ENCODE data around the gene PTCRA. TPM values are rescaled to one million over a fixed set of nuclear protein-coding genes. Genes with fewer than 3 reads are reported as not detected.
"Not testable (repeated sequence)": the region's sequence is repeated elsewhere in the genome, so short reads cannot be mapped to it uniquely, and the experiment has no call there.

PTCRA gene
- polyA plus RNA-seq, 1 experiment = not detected

- CTCF ChIA-PET = interaction anchor here (0.6 to 3.9 kb wide), 7 partner anchors 141 to 441 kb away, joined by 3 to 32 read pairs (median 3); no protein-coding TSS in a partner anchor
- POLR2A ChIA-PET = interaction anchor here (0.6 kb wide), 1 partner anchor 155 kb away, joined by 3 read pairs; no protein-coding TSS in a partner anchor
- peak within 1 kb of the TSS; percentile 82 for H3K4me3 ChIP-seq (ENCODE audit: low read depth, low read length)
- TF ChIP-seq CTCF (IDR thresholded peaks at IDR 0.05; ENCODE audit: insufficient read depth, low read depth, low read length) = no peak
- DNase-seq (ENCODE audit: low read depth) = peak; percentile 47
- H3K27me3 ChIP-seq (ENCODE audit: control insufficient read depth, insufficient read depth, low read length) = no peaks in the 10 kb centered on the region
- peaks cover 8% of the 10 kb centered on the region for H3K36me3 ChIP-seq (ENCODE audit: control insufficient read depth, insufficient read depth, low read length)
These were observed 36.2 kb upstream of the PTCRA start, which contains the start of gene RPL7L1 for GRCh38 chr6:42879372-42880239. Gene RPL7L1, plus strand, starts transcription at chr6:42879616. Its CDS starts 295 bp downstream, at chr6:42879911.

GRCh38 chr6:42880240-42880817, 35.5 kb upstream of the PTCRA start:
- POLR2A ChIA-PET; H3K27me3 ChIP-seq (ENCODE audit: control insufficient read depth, insufficient read depth, low read length); DNase-seq (ENCODE audit: low read depth): not testable (repeated sequence)
- Histone ChIP-seq H3K4me3 (ENCODE audit: low read depth, low read length) (peak overlapping the region; percentile 82), H3K36me3 (ENCODE audit: control insufficient read depth, insufficient read depth, low read length) (peaks cover 12% of the 10 kb centered on the region)
- CTCF ChIA-PET = interaction anchor here (1.5 to 3.9 kb wide), 3 partner anchors 9 to 219 kb away, joined by 3 to 32 read pairs (median 8); no protein-coding TSS in a partner anchor

GRCh38 chr6:42880871-42881270, 35.0 kb upstream of the PTCRA start:
- Histone ChIP-seq H3K4me3 (ENCODE audit: low read depth, low read length) (peak overlapping the region; percentile 82), H3K36me3 (ENCODE audit: control insufficient read depth, insufficient read depth, low read length) (peaks cover 12% of the 10 kb centered on the region)
- DNase-seq (ENCODE audit: low read depth); POLR2A ChIA-PET; H3K27me3 ChIP-seq (ENCODE audit: control insufficient read depth, insufficient read depth, low read length): not testable (repeated sequence)
- CTCF ChIA-PET = interaction anchor here (1.5 to 2.0 kb wide), 2 partner anchors 9 to 19 kb away, joined by 3 to 8 read pairs; no protein-coding TSS in a partner anchor

GRCh38 chr6:42885702-42886101, 30.2 kb upstream of the PTCRA start:
- Histone ChIP-seq H3K36me3 (ENCODE audit: control insufficient read depth, insufficient read depth, low read length) (peaks cover 15% of the 10 kb centered on the region), H3K27me3 (ENCODE audit: control insufficient read depth, insufficient read depth, low read length) (no peaks in the 10 kb centered on the region)
- POLR2A ChIA-PET = no interaction called here

GRCh38 chr6:42888201-42888600, 27.7 kb upstream of the PTCRA start:
- H3K36me3 ChIP-seq (ENCODE audit: control insufficient read depth, insufficient read depth, low read length) = peaks cover 15% of the 10 kb centered on the region
- CTCF ChIA-PET; H3K4me3 ChIP-seq (ENCODE audit: low read depth, low read length); DNase-seq (ENCODE audit: low read depth); H3K27me3 ChIP-seq (ENCODE audit: control insufficient read depth, insufficient read depth, low read length): not testable (repeated sequence)
- POLR2A ChIA-PET = interaction anchor here (0.6 kb wide), 1 partner anchor 80 kb away, joined by 3 read pairs; no protein-coding TSS in a partner anchor

More at GRCh38 chr6:42885702-42886101, 30.2 kb upstream of the PTCRA start:
- DNase-seq (ENCODE audit: low read depth) = no peak
- CTCF ChIA-PET = interaction anchor here (0.6 to 1.4 kb wide), 4 partner anchors 14 to 224 kb away, joined by 3 to 4 read pairs (median 4); no protein-coding TSS in a partner anchor
- no peak overlapping the region for H3K4me3 ChIP-seq (ENCODE audit: low read depth, low read length)
- TF ChIP-seq CTCF (IDR thresholded peaks at IDR 0.05; ENCODE audit: insufficient read depth, low read depth, low read length) = no peak

- peaks cover 5% of the 10 kb centered on the region; the same call in 1 of the 2 replicates for H3K36me3 ChIP-seq (ENCODE audit: control insufficient read depth, insufficient read depth, low read length)
- no peak for TF ChIP-seq CTCF (IDR thresholded peaks at IDR 0.05; ENCODE audit: insufficient read depth, low read depth, low read length)
- peak overlapping the region; percentile 65 for H3K4me3 ChIP-seq (ENCODE audit: low read depth, low read length)
- DNase-seq (ENCODE audit: low read depth) = no peak
- ChIA-PET CTCF (interaction anchor here (0.6 to 1.8 kb wide), 6 partner anchors 9 to 445 kb away, joined by 3 to 5 read pairs (median 4); no protein-coding TSS in a partner anchor), POLR2A (no interaction called here)
- H3K27me3 ChIP-seq (ENCODE audit: control insufficient read depth, insufficient read depth, low read length) = no peaks in the 10 kb centered on the region
These were observed 26.0 kb upstream of the PTCRA start for GRCh38 chr6:42889815-42890214.

Data from BJ (cell line).